ENCODE results near the gene CLDN34.

The CLDN34 gene

GRCh38 chrX:9997524-9997923 is 30.4 kb downstream of the CLDN34 start:
- peak; percentile 66 for DNase-seq (ENCODE audit: low spot score)
- no peak for TF ChIP-seq CTCF (IDR thresholded peaks at IDR 0.05; ENCODE audit: borderline replicate concordance, control extremely low read depth, extremely low read depth, insufficient read depth, missing control alignments)
- in situ Hi-C loops (cut with MboI; ENCODE audit: low sequenced_read_pairs, unreplicated experiment) = loop anchor here (5.0 kb wide), 1 partner anchor 120 kb away; no protein-coding TSS in a partner anchor

- DNase-seq (ENCODE audit: low spot score) = no peak
- in situ Hi-C loops (cut with MboI; ENCODE audit: low sequenced_read_pairs, unreplicated experiment) = no loop called here
- no peak for TF ChIP-seq CTCF (IDR thresholded peaks at IDR 0.05; ENCODE audit: borderline replicate concordance, control extremely low read depth, extremely low read depth, insufficient read depth, missing control alignments)
These were observed 34.3 kb downstream of the CLDN34 start for GRCh38 chrX:10001496-10001895.

GRCh38 chrX:10004832-10005475 is 37.8 kb downstream of the CLDN34 start:
- TF ChIP-seq CTCF (IDR thresholded peaks at IDR 0.05; ENCODE audit: borderline replicate concordance, control extremely low read depth, extremely low read depth, insufficient read depth, missing control alignments) = no peak
- DNase-seq (ENCODE audit: low spot score) = no peak
- in situ Hi-C loops (cut with MboI; ENCODE audit: low sequenced_read_pairs, unreplicated experiment) = no loop called here

GRCh38 chrX:10006086-10006485 is 38.9 kb downstream of the CLDN34 start:
- in situ Hi-C loops (cut with MboI; ENCODE audit: low sequenced_read_pairs, unreplicated experiment) = no loop called here
- no peak for TF ChIP-seq CTCF (IDR thresholded peaks at IDR 0.05; ENCODE audit: borderline replicate concordance, control extremely low read depth, extremely low read depth, insufficient read depth, missing control alignments)
- no peak for DNase-seq (ENCODE audit: low spot score)

DNA sequence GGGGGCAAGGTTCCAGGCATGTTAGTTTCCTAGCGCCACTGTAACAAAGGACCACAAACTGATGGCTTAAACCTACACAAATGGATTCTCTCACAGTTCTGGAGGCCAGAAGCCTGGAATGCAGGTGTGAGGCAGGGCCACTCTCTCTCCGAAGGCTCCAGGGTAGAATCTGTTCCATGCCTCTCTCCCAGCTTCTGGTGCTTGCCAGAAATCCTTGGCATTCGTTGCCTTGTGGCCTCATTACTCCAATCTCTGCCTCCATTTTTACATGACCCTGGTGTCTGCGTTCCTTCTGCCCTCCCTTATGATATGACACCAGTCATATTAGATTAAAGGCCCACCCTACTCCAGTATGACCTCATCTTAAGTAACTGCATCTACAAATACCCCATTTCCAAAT is 39.6 kb downstream of the CLDN34 start:
- no peak for TF ChIP-seq CTCF (IDR thresholded peaks at IDR 0.05; ENCODE audit: borderline replicate concordance, control extremely low read depth, extremely low read depth, insufficient read depth, missing control alignments)
- DNase-seq (ENCODE audit: low spot score) = no peak
- in situ Hi-C loops (cut with MboI; ENCODE audit: low sequenced_read_pairs, unreplicated experiment) = no loop called here

DNA sequence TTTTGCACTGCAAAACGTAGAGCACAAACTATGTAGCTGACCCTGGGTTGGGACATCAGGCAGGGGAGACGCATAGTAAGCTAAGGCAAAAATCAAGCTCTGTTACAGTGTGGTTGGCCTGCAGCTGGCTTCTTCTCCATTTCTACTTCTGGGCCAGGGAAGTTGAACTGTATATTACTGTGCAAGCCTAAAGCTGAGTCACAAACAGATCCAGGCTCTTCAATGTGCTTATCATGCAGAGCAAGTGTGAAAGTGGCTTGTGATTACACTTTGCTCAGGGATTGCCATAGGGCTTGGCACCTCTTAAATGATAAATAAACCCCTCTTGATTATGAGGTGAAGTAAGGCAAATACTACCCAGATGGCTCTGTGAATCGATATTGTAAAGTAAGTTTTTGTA is 40.5 kb downstream of the CLDN34 start:
- no peak for TF ChIP-seq CTCF (IDR thresholded peaks at IDR 0.05; ENCODE audit: borderline replicate concordance, control extremely low read depth, extremely low read depth, insufficient read depth, missing control alignments)
- DNase-seq (ENCODE audit: low spot score) = no peak
- in situ Hi-C loops (cut with MboI; ENCODE audit: low sequenced_read_pairs, unreplicated experiment) = no loop called here
